GM04504 (cell line): ENCODE results near the gene CD160.
"Not testable (repeated sequence)": the region's sequence is repeated elsewhere in the genome, so short reads cannot be mapped to it uniquely, and the experiment has no call there.

ENCODE experiments used
- DNase-seq: peaks from one replicate; pipeline ENCODE4 v3.0.0-alpha.2; 2012; ENCODE audit warnings: low read depth

CD160 gene

DNA sequence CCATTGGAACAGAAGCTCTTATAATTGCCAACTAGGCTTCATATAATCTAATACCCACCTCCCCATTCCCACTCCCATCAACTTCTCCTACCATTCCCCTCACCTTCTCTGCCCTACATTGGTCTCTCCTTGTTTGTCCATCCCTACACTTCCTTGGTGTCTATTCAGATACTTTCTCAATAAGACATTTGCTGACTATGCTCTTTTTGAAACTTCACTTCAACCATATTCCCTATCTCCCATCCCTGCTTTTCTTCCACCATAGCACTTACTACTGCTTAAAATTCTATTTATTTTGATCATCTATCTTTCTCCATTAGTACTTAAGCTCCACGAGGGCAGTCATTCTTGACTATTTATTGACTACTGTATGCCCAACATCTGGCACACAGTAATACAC lies 40.4 kb downstream of the CD160 start:
- DNase-seq, result no peak

DNA sequence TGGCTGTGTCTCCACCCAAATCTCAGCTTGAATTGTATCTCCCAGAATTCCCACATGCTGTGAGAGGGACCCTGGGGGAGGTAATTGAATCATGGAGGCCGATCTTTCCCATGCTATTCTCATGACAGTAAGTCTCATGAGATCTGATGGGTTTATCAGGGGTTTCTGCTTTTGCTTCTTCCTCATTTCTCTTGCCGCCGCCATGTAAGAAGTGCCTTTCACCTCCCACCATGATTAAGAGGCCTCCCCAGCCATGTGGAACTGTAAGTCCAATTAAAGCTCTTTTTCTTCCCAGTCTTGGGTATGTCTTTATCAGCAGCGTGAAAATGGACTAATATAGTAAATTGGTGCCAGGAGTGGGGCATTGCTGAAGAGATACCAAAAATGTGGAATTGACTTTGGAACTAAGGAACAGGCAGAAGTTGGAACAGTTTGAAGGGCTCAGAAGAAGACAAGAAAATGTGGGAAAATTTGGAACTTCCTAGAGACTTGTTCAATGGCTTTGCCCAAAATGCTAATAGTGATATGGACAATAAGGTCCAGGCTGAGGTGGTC lies 41.2 kb downstream of the CD160 start:
- DNase-seq, result not testable (repeated sequence)

DNA sequence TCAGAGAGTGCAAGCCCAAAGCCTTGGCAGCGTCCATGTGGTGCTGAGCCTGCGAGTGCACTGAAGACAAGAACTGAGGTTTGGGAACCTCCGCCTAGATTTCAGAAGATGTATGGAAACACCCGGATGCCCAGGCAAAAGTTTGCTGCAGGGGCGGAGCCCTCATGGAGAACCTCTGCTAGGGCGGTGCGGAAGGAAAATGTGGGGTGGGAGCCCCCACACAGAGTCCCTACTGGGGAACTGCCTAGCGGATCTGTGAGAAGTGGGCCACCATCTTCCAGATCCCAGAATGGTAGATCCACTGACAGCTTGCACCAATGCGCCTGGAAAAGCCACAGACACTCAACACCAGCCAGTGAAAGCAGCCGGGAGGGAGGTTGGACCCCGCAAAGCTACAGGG lies 42.2 kb downstream of the CD160 start:
- not testable (repeated sequence) for DNase-seq

DNA sequence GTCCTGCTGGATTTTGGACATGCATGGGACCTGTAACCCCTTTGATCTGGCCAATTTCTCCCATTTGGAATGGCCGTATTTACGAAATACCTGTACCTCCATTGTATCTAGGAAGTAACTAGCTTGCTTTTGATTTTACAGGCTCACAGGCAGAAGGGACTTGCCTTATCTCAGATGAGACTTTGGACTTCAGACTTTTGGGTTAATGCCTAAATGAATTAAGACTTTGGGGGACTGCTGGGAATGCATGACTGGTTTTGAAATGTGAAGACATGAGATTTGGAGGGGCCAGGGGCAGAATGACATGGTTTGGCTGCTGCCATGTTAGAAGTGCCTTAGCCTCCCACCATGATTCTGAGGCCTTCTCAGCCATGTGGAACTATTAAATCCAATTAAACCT lies 42.7 kb downstream of the CD160 start:
- not testable (repeated sequence) for DNase-seq

DNA sequence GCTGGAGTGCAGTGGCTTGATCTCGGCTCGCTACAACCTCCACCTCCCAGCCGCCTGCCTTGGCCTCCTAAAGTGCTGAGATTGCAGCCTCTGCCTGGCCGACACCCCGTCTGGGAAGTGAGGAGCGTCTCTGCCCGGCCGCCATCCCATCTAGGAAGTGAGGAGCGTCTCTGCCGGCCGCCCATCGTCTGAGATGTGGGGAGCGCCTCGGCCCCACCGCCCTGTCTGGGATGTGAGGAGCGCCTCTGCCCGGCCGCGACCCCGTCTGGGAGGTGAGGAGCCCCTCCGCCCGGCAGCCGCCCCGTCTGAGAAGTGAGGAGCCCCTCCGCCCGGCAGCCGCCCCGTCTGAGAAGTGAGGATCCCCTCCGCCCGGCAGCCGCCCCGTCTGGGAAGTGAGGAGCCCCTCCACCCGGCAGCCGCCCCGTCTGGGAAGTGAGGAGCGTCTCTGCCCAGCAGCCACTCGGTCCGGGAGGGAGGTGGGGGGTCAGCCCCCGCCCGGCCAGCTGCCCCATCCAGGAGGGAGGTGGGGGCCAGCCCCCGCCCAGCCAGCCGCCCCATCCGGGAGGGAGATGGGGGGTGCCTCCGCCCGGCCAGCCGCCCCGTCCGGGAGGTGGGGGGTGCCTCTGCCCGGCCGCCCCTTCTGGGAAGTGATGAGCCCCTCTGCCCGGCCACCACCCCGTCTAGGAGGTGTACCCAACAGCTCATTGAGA lies 45.1 kb downstream of the CD160 start:
- DNase-seq, result not testable (repeated sequence)

DNA sequence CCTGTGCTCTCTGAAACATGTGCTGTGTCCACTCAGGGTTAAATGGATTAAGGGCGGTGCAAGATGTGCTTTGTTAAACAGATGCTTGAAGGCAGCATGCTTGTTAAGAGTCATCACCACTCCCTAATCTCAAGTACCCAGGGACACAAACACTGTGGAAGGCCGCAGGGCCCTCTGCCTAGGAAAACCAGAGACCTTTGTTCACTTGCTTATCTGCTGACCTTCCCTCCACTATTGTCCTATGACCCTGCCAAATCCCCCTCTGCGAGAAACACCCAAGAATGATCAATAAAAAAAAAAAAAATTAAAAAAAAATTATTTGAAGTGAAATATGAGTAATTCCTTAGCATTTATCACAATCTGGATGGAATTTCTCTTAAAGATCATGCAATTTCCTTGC lies 45.8 kb downstream of the CD160 start:
- DNase-seq, result not testable (repeated sequence)

DNA sequence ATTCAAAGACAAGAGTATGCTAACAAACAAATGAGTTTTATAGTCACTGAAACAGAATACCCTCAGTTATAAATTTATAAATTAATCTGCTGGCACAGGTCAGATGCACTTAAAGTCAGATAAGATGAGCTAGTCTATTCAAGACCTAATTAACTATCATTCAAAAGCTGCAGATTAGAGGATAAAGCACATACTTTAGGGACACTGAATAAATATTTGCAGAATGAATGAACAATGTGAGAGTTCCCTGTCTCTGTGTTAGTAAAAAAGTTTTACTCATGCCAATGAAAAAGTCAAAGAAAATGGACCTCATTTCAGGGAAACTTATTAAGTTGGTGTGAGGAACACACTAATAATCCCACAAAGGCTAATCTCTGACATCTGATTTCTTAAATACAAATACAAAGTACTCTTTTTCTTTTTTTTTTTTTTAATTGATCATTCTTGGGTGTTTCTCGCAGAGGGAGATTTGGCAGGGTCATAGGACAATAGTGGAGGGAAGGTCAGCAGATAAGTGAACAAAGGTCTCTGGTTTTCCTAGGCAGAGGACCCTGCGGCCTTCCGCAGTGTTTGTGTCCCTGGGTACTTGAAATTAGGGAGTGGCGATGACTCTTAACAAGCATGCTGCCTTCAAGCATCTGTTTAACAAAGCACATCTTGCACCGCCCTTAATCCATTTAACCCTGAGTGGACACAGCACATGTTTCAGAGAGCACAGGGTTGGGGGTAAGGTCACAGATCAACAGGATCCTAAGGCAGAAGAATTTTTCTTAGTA lies 46.5 kb downstream of the CD160 start:
- DNase-seq, result not testable (repeated sequence)

DNA sequence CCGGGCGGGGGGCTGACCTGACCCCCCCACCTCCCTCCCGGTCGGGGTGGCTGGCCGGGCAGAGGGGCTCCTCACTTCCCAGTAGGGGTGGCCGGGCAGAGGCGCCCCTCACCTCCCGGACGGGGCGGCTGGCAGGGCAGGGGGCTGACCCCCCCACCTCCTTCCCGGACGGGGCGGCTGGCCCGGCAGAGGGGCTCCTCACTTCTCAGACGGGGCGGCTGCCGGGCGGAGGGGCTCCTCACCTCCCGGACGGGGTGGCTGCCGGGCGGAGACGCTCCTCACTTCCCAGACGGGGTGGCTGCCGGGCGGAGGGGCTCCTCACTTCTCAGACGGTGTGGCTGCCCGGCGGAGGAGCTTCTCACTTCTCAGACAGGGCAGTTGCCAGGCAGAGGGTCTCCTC lies 47.6 kb downstream of the CD160 start:
- DNase-seq, result not testable (repeated sequence)

DNA sequence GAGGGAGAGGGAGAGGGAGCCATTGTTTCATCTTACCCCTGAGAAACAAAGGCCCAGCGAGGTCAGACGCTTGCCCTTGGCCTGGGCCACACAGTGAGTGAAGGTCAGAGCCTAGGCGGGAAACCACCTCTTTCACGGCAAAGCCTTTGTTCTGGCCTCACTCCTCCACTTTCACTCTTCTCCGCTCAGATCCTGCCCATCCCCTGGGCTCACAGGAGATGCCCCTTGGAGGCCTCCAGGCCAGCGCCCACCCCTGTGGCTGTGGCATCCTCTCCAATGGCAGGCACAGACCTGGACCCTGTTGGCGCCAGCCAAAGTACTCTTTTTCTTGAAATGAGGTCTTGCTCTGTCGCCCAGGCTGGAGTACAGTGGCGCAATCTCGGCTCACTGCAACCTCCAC lies 48.7 kb downstream of the CD160 start:
- DNase-seq, result not testable (repeated sequence)

DNA sequence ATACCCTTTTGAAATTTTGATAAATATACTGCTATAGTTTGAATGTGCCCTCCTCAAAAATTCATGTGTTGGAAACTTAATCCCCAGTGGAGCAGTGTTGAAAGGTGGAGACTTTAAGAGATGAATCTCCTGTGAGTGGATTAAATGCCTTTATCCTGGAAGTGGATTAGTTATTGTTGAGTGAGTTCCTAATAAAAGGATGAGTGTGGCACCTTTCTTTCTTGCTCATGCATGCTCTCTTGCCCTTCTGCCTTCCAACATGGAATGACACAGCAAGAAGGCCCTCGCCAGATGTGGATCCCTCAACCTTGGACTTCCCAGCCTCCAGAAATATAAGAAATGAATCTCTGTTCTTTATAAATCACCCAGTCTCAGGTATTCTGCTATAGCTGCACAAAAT lies 51.8 kb downstream of the CD160 start:
- no peak for DNase-seq

DNA sequence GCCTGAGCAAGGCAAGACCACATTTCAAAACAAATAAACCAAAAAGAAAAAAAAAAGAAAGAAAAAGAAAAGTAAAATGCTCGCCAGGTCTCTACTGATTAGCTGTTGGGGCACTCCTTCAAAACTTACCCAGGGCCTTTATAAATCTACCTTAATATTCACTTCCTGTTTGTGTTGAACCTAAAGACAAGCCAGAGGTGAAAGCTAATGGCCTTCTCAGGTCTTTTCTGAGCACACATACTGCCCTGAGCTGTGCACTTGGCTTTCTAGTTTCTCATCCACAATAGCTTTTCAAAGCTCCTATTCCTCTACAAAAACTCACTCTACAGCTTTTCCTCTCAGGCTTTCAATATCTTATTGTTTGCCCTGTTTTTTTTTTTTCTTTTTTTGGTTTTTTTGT lies 54.1 kb downstream of the CD160 start:
- no peak for DNase-seq

DNA sequence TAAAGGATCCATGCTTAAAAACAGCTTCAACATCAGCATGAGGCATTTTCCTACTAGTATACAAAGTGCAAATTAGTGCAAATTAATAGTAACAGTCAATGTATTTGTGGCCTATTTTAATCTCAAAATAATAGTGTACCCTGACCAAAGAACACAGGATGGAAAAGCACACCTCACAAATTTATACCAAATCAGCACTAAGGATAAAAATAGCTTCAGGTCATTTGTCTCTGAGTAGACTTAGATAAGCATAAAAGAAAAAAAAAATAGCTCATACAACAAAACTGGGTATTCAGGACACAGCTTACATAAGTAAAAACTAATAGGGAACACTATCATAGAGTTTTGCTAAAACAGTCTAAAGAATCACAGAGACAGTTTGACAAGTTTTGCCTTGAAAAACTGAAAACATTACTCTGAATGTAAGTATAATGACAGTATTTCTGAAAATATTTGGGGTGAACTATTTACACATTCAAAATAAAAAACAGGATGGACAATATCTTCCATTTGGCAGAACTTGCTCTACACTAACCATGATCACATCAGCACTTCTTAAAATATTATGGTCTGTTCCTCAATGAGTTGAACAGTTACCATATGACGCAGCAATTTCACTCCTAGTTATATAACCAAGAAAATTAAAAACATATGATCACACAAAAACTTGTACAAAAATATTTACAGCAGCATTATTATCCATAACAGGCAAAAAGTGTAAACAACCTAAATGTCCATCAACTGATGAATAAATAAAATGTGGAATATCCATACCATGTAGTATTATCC lies 58.3 kb downstream of the CD160 start:
- peak; percentile 17 for DNase-seq

DNA sequence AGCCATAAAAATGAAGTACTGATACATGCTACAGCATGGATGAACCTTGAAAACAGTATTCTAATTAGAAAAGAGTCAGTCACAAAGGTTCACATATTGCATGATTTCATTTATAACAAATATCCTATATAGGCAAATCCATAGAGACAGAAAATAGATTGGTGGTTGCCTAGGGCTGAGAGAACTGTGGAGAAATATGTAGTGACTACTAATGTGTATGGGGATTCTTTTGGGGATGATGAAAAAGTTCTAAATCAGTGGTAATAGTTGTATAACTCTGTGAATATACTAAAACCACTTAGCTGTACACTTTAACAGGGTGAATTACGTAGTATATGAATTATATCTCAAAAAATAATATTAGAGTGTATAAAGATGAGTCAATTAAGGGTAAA lies 58.8 kb downstream of the CD160 start:
- DNase-seq, result no peak

DNA sequence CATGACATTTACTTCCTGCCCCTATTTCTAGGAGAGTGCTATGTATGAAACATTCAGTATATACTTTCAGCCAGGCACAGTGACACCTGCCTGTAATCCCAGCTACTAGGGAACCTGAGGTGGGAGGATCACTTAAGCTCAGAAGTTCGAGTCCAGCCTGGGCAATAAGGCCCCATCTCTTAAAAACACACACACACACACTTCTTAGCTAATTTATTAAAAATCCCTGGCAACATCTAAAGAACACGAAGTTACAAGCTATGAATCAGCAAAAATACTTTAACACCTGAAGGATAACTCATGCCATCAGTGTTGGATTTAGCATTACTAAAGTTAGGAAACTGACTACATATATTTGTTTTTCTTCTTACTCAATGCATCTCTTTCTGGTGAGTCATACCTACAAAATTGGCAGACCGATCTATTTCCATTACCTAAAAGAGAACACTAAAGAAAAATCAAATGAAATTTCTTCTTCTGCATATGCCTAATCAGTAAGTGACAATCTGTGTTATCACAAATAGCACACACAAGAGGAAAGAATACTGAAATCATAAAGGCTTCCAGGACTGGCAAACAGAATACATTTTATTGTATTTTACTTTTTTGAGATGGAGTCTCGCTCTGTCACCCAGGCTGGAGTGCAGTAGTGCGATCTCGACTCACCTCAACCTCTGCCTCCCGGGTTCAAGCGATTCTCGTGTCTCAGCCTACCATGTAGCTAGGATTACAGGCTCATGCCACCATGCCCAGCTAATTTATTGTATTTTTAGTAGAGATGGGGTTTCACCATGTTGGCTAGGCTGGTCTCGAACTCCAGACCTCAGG lies 63.2 kb downstream of the CD160 start:
- DNase-seq, result peak; percentile 45

DNA sequence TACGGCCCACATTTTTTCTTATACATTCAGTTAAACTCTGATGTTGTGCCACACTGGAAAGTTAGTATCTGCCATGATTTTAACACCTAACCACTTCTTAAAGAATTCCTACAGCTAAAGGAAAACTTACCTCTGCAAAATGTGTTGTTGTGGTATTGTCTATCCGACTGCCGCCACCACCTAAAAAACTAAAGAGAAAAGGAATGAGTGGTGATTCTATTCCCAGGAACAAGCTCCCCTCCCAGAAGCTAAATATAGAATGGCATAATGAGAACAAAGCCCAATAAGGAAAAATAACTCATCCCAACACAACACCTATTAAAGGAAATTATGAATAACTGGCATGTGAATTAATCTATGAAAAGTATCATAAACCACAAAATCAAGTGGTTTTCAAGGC lies 65.1 kb downstream of the CD160 start:
- no peak for DNase-seq

DNA sequence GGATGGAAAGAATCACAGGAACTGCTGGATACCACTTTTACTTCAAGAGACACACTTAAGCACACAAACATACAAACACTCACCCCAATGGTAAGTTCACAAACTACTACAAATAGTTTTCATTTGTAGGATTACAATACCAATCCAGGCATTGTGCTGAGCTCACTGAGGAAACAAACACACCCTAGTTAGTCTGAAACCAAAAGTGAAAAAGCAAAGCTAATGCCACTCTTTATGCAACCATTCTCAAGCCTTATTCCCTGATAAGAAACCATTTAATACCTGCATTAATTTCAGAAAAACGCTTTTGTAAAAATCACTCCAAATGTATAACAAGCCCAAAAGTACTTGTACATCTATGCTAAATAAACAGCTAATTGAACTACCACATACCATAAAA lies 66.2 kb downstream of the CD160 start:
- no peak for DNase-seq

DNA sequence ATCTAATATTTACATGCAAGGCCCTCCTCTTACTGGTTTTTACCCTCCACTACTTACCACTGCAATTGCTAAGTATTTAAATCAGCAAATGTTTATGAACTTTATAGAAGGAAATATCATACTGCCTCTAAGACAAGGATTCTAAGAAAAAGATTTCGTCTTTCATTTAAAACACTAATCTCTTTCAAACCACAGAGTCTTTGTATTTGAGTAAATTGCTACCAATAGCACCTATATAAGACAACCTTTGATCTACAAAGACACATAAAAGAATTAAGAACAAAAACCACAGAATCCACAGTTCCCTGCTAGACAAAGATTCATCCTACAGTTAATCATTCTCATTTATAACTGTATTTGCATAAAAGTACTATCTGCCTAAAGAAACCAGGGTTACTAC lies 67.0 kb downstream of the CD160 start:
- DNase-seq, result no peak

DNA sequence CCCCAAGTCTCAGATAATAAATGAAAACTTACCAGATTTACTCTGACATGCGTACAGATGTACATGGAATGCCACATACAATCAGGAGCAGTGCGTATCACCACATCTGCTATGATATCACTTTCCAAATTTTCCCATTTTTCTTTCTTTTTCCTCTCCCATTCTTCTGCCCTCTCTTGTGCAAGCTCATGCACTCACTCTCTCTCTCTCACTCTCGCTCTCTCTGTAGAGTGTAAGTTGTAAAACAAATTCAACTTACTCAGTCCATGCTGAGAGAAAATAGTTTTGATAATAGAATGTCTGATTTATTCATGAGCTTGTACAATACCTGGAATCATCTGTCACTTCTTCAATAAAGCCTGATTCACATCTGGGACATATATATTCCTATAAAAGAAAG lies 69.3 kb downstream of the CD160 start:
- no peak for DNase-seq
